GM20431 (cell line): ENCODE results near the gene CALN1.

Experiments used
- in situ Hi-C: fragments of 300-500 bp; cut with MseI, MboI; formaldehyde crosslinking; loops from one replicate; pipeline ENCODE4 v1.15.0; 2020; ENCODE audit warnings: low sequenced_read_pairs; ENCODE audit not compliant: unreplicated experiment

CALN1 gene

DNA sequence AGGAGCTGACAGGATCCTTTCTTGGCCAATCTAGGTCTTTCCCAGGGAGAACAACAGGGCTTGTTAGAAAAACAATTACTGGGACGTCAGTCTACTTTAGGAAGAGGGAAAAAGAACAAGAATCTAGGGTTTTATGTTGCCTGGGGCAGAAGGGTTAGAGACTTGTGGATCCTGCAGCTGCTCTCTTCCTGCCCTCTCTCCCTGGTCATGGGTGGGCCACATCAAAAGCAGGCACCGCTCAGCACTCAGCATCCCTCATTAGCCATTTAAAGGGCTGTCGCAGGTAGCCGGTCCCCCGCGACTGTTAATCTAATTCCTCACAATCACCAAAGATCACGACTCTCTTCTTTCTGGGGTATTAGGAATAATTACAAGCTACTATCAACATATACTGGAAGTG lies 631.9 kb downstream of the CALN1 start:
- in situ Hi-C loops = no loop called here

GRCh38 chr7:71777278-71777677 lies 634.9 kb downstream of the CALN1 start:
- in situ Hi-C loops = no loop called here

- in situ Hi-C loops = no loop called here
Measured at GRCh38 chr7:71776726-71777125, 635.4 kb downstream of the CALN1 start.

DNA sequence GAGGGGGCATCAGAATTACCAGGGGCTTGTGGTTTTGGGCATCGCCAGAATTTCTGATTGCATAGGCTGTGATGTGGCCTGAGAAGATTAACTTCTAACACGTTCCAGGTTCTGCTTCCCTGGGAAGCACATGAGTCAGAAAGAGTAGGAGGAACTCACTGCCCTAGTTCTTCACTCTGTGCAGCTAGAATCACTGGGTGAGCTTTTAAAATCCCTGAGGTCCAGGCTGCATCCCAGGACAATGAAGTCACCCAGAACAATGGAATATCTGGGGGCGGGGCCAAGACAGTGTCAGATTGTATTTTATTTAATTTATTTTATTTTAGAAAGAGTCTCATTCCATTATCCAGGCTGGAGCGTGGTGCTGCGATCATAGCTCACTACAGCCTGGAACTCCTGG lies 636.5 kb downstream of the CALN1 start:
- in situ Hi-C loops = no loop called here

GRCh38 chr7:71772779-71773178 lies 639.4 kb downstream of the CALN1 start:
- in situ Hi-C loops = loop anchor here (25.0 kb wide), 1 partner anchor 1015 kb away; no protein-coding TSS in a partner anchor

GRCh38 chr7:71770269-71770907 lies 641.8 kb downstream of the CALN1 start:
- in situ Hi-C loops = loop anchor here (25.0 kb wide), 1 partner anchor 1017 kb away; no protein-coding TSS in a partner anchor

DNA sequence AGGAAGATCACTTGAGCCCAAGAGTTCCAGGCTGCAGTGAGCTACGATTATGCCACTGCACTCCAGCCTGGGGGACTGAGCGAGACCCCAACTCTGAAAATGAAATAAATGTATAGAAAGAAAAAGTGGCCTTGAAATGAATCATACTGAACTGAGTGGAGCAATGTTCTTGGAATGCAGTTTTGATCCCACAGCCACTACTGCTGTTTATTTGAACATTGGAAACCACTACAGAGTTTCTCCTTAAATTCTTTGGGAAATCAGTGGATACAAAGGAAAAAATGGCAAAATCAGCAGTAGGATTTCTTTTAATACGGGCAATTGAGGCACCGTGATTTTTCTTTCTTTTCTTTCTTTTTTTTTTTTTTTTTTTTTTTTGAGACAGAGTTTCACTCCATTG lies 642.8 kb downstream of the CALN1 start:
- in situ Hi-C loops = loop anchor here (25.0 kb wide), 1 partner anchor 1018 kb away; no protein-coding TSS in a partner anchor

DNA sequence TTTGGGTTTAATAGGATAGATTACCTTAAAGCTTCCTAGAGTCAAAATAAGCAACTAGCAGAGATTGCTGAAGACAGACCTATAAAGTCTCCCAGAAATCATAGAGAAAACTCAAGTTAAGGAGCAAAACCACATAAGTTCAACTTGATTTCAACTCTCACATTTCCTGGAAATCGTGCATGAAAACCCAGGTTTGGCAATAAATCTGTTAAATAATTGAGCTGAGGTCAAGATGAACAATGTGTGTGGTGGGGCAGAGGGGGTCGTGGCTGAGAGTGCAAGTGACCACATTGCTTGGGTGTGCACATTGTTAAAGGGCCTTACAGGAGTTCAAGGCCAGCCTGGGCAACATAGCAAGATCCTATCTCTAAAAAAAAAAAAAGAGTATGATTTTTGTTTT lies 643.7 kb downstream of the CALN1 start:
- in situ Hi-C loops = loop anchor here (25.0 kb wide), 1 partner anchor 1019 kb away; no protein-coding TSS in a partner anchor

DNA sequence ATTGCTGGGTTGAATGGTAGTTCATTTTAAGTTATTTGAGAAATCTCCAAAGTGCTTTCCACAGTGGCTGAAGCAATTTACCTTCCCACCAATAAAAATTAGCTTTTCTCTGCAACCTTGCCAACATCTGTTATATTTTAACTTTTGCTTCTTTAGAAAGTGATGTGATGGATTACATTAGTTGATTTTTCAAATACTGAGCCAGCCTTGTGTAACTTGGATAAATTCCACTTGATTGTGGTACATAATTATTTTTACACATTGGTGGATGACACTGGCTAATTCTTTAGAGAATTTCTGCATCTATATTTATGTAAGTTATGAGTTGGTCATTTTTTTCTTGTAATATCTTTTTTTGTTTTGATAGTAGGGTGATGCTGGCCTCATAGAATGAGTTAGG lies 646.1 kb downstream of the CALN1 start:
- in situ Hi-C loops = loop anchor here (25.0 kb wide), 1 partner anchor 1021 kb away; no protein-coding TSS in a partner anchor

DNA sequence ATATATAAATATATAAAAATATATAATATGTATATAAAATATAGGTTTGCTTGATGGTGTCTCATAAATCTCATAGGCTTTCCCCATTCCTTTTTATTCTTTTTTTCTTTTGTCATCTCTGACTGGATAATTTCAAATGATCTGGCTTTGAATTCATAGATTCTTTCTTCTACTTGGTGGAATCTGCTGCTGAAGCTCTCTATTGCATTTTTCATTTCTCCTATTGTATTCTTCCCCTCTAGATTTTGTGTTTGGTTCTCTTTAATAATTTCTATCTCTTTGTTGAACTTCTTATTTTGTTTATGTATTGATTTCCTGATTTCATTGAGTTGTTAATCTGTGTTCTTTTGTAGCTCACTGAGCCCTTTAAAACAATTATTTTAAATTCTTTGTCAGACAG lies 650.8 kb downstream of the CALN1 start:
- in situ Hi-C loops = loop anchor here (25.0 kb wide), 1 partner anchor 1026 kb away; no protein-coding TSS in a partner anchor

DNA sequence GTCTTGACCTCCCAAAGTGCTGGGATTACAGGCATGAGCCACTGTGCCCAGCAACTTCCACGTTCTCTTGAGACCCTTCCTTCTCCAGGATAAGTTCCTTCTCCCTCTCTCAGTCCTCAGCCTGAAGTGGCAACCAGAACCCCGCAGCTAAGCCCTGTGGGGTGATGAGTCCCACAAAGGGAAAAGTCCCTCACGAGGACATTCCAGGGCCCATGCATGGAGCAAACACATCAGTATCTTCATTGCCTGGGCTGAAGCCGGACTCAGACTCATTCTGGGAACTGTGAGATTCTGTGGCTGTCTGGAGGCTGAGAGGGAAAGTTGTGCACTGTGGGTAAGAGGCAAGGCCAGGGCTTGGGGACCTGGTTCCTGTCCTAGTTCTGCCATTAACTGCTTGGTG lies 657.3 kb downstream of the CALN1 start:
- in situ Hi-C loops = loop anchor here (25.0 kb wide), 1 partner anchor 1032 kb away; no protein-coding TSS in a partner anchor

DNA sequence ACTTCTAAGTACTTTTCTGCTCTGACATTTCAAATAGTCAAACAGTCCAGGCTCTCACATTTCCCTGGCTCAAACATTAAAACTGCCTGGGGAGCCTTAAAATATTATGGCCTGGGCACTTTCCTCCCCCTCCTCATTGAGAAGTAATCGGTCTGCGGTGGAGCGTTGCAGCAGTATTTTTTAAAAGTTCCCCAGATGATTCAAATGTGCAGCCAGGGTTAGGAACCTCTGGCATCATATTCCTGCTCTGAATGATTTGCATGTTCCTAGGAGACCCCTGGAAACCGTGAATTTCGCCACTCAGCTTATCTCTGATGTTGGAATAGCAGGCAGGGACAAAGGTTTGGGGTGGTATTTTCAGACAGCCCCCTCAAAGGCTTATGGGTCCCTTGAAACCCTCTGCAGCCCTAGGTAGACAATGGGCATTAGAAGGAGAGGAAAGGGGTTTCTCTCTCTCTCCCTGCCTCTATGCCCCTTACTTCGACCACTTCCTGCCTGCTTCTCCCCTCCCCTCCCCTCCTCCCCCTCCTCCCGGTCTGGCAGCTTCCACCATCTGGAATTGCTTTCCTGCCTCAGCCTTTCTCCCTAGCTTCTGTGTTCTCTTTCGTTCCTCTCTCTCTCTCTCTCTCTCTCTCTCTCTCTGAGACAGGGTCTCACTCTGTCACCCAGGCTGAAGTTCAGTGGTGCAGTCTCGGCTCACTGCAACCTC lies 658.0 kb downstream of the CALN1 start:
- in situ Hi-C loops = loop anchor here (25.0 kb wide), 1 partner anchor 1033 kb away; no protein-coding TSS in a partner anchor

DNA sequence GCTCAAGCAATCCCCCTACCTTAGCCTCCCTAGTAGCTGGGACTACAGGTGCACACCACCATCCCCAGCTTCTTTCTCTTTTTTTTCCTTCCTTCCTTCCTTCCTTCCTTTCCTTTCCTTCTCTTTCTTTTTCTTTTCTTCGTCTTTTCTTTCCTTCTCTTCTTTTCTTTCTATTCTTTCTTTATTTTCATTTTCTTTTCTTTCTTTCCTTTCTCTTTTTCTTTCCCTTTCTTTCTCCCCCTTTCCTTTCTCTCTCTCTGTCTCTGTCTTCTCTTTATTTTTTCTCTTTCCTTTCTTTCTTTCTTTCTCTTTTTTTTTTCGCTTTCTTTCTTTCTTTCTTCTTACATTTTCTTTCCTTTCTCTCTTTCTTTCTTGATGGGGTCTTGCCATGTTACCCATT lies 658.9 kb downstream of the CALN1 start:
- in situ Hi-C loops = loop anchor here (25.0 kb wide), 1 partner anchor 1034 kb away; no protein-coding TSS in a partner anchor

DNA sequence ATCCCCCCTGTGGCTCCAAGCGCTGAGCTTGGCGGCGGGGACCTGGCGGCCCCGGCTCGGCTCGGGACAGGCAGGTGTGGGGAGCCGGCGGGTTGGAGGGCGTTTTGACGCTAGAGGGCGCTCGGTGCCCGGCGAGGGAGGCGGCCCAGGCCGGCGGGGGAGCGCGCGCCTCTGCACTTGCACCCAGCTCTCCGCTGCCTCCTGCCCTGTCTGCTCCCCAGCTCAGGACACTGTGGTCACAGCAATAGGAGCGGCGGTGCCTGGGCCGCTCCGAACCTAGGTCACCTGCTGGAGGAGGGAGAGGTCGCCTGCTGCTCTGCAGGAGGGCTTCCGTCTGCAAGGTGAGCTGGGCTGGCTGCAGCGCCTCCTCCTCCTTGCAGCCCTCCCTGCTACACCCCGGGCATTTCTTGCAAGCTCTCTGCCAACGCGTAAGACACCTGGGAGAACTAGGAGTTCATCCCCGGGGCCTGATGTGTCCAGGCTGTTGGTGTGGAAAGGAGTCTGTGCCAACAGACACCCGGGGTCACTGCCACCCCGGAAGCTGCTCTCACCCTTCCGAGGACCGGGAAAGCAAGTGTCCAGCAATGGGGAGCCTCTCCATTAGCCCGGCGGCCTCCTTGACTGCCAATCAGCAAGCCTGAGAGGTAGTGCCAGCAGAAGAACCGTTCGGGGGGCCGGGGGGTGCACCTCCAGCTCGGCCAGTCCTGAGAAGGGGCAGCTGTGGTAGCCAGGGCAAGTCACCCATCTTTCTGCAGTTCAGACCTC lies 659.8 kb downstream of the CALN1 start:
- in situ Hi-C loops = loop anchor here (25.0 kb wide), 1 partner anchor 1035 kb away; no protein-coding TSS in a partner anchor

DNA sequence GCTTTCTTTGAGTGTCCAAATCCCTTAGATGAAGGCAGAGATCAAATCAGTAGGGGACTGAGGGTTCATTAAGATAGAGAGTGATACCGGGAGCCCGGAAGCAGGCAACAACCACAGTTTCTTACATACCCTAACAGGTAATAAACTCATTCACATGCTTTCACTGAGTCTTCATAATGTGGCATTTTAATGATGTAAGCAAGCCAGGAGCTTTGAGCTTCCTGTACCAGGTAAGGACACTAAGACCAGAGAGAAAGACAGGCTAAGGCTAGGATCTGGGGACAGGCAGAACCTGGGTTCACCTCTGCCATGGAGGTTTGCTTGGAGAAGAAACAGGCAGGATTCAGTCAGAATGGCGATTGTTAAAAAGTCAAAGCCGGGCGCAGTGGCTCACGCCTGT lies 661.8 kb downstream of the CALN1 start:
- in situ Hi-C loops = loop anchor here (25.0 kb wide), 1 partner anchor 1037 kb away; no protein-coding TSS in a partner anchor

- in situ Hi-C loops = no loop called here
Measured at GRCh38 chr7:71746006-71746405, 666.1 kb downstream of the CALN1 start.

DNA sequence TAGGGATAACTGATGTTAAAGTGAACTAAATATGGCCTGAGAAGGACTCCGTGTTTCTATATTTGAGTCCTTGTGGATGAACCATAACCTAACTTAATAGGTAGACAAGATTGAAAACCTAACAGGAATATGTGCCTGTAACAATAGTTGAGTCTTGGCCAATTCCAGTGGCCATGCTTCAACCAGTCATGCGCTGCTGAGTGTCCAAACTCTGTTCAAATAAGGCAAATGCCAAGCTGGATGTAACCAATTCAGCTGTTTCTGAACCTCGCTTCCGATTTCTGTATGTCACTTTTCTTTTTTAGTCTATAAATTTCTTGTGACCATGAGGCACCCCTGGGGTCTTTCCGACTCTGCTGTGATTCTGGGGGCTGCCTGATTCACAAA lies 672.0 kb downstream of the CALN1 start:
- in situ Hi-C loops = no loop called here

DNA sequence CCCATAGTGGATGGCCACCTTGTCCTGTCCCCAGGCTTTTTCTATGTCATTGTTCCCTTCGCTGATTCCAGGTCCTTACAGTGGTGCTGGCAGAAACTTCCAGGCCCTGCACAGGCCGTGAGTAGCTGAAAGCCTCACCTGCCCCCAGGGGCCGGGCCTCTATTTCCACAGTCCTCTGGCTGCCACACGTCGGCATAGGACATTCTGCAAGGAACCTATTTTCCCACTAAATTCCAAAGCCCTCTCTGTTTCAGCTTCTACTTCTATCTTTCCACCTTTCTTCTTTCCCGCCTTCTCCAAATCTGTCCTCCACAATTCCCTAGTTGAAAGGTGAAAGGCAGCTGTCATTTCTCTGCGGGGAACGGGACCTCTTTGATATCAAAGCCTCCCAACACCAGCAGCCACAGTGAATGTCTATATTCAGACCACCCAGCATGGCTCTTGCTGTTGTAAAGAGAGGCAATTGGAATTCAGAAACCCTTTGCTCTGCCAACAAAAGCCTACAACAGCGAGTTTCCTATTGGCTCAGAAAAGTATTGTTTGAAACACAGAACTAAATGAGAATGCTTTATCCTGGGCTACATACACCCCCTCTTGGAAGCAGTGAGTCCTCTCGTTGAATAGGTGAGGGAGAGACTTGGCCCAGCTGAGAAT lies 672.5 kb downstream of the CALN1 start:
- in situ Hi-C loops = loop anchor here (10.0 kb wide), 1 partner anchor 885 kb away; no protein-coding TSS in a partner anchor

DNA sequence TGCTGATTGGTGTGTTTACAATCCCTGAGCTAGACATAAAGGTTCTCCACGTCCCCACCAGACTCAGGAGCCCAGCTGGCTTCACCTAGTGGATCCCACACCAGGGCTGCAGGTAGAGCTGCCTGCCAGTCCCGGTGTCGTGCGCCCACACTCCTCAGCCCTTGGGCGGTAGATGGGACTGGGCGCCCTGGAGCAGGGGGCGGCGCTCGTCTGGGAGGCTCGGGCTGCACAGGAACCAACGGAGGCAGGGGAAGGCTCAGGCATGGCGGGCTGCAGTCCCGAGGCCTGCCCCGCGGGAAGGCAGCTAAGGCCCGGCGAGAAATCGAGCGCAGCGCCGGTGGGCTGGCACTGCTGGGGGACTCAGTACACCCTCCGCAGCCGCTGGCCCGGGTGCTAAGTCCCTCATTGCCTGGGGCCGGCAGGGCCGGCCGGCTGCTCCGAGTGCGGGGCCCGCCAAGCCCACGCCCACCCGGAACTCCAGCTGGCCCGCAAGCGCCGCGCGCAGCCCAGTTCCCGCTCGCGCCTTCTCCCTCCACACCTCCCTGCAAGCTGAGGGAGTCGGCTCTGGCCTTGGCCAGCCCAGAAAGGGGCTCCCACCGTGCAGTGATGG lies 674.1 kb downstream of the CALN1 start:
- in situ Hi-C loops = loop anchor here (10.0 kb wide), 1 partner anchor 883 kb away; no protein-coding TSS in a partner anchor
